Measurements from ENCODE around the gene IGF1R.

The IGF1R gene

GRCh38 chr15:98751767-98752166 is 103.4 kb downstream of the IGF1R start:
- TF ChIP-seq CTCF (IDR thresholded peaks at IDR 0.05; ENCODE audit: poor library complexity, severe bottlenecking): no peak
- peak overlapping the region; percentile 12 for H3K27ac ChIP-seq (ENCODE audit: poor library complexity, severe bottlenecking)
- peaks cover 49% of the 10 kb centered on the region for H3K4me1 ChIP-seq (ENCODE audit: insufficient read depth, poor library complexity, severe bottlenecking)
- no peaks in the 10 kb centered on the region for H3K36me3 ChIP-seq (ENCODE audit: low read depth)
- DNase-seq (ENCODE audit: low spot score): no peak
- H3K27me3 ChIP-seq (ENCODE audit: insufficient read depth, poor library complexity, severe bottlenecking): no peaks in the 10 kb centered on the region
- H3K4me3 ChIP-seq (ENCODE audit: severe bottlenecking): no peak overlapping the region
- no peaks in the 10 kb centered on the region for H3K9me3 ChIP-seq (ENCODE audit: severe bottlenecking)
- ATAC-seq (ENCODE audit: low read depth): peak; percentile 33

- Histone ChIP-seq H3K27ac (ENCODE audit: poor library complexity, severe bottlenecking) (peak overlapping the region; percentile 59), H3K4me1 (ENCODE audit: insufficient read depth, poor library complexity, severe bottlenecking) (peaks cover 48% of the 10 kb centered on the region)
- peak; percentile 49 for ATAC-seq (ENCODE audit: low read depth)
These were observed 105.7 kb downstream of the IGF1R start for GRCh38 chr15:98753726-98754656.

GRCh38 chr15:98754657-98755022 is 106.3 kb downstream of the IGF1R start:
- TF ChIP-seq CTCF (IDR thresholded peaks at IDR 0.05; ENCODE audit: poor library complexity, severe bottlenecking): no peak
- H3K27me3 ChIP-seq (ENCODE audit: insufficient read depth, poor library complexity, severe bottlenecking): no peaks in the 10 kb centered on the region

More at GRCh38 chr15:98753726-98754656, 105.7 kb downstream of the IGF1R start:
- no peak for DNase-seq (ENCODE audit: low spot score)
- TF ChIP-seq CTCF (IDR thresholded peaks at IDR 0.05; ENCODE audit: poor library complexity, severe bottlenecking): no peak
- Histone ChIP-seq H3K27me3 (ENCODE audit: insufficient read depth, poor library complexity, severe bottlenecking) (no peaks in the 10 kb centered on the region), H3K36me3 (ENCODE audit: low read depth) (no peaks in the 10 kb centered on the region), H3K4me3 (ENCODE audit: severe bottlenecking) (peak overlapping the region; percentile 26), H3K9me3 (ENCODE audit: severe bottlenecking) (no peaks in the 10 kb centered on the region)

GRCh38 chr15:98755138-98755537 is 106.8 kb downstream of the IGF1R start:
- TF ChIP-seq CTCF (IDR thresholded peaks at IDR 0.05; ENCODE audit: poor library complexity, severe bottlenecking): no peak
- ATAC-seq (ENCODE audit: low read depth) (peak; percentile 45), DNase-seq (ENCODE audit: low spot score) (no peak)
- no peaks in the 10 kb centered on the region for H3K27me3 ChIP-seq (ENCODE audit: insufficient read depth, poor library complexity, severe bottlenecking)
- H3K9me3 ChIP-seq (ENCODE audit: severe bottlenecking): no peaks in the 10 kb centered on the region
- H3K4me1 ChIP-seq (ENCODE audit: insufficient read depth, poor library complexity, severe bottlenecking): peaks cover 56% of the 10 kb centered on the region
- peak overlapping the region; percentile 59 for H3K27ac ChIP-seq (ENCODE audit: poor library complexity, severe bottlenecking)
- H3K4me3 ChIP-seq (ENCODE audit: severe bottlenecking): no peak overlapping the region
- no peaks in the 10 kb centered on the region for H3K36me3 ChIP-seq (ENCODE audit: low read depth)

More at GRCh38 chr15:98754657-98755022, 106.3 kb downstream of the IGF1R start:
- DNase-seq (ENCODE audit: low spot score) (no peak), ATAC-seq (ENCODE audit: low read depth) (no peak)
- no peaks in the 10 kb centered on the region for H3K9me3 ChIP-seq (ENCODE audit: severe bottlenecking)
- peaks cover 51% of the 10 kb centered on the region for H3K4me1 ChIP-seq (ENCODE audit: insufficient read depth, poor library complexity, severe bottlenecking)
- no peak overlapping the region for H3K4me3 ChIP-seq (ENCODE audit: severe bottlenecking)
- no peaks in the 10 kb centered on the region for H3K36me3 ChIP-seq (ENCODE audit: low read depth)
- peak overlapping the region; percentile 59 for H3K27ac ChIP-seq (ENCODE audit: poor library complexity, severe bottlenecking)

- ATAC-seq (ENCODE audit: low read depth): no peak
These were observed 107.4 kb downstream of the IGF1R start for GRCh38 chr15:98755781-98756180.

More at GRCh38 chr15:98755781-98756180, 107.4 kb downstream of the IGF1R start:
- Histone ChIP-seq H3K27ac (ENCODE audit: poor library complexity, severe bottlenecking) (peak overlapping the region; percentile 59), H3K36me3 (ENCODE audit: low read depth) (no peaks in the 10 kb centered on the region), H3K4me3 (ENCODE audit: severe bottlenecking) (no peak overlapping the region), H3K27me3 (ENCODE audit: insufficient read depth, poor library complexity, severe bottlenecking) (no peaks in the 10 kb centered on the region), H3K9me3 (ENCODE audit: severe bottlenecking) (no peaks in the 10 kb centered on the region), H3K4me1 (ENCODE audit: insufficient read depth, poor library complexity, severe bottlenecking) (peaks cover 62% of the 10 kb centered on the region)
- DNase-seq (ENCODE audit: low spot score): no peak
- no peak for TF ChIP-seq CTCF (IDR thresholded peaks at IDR 0.05; ENCODE audit: poor library complexity, severe bottlenecking)
